T-cell (primary cell): ENCODE data around the gene TBX10. TPM values are rescaled to one million over a fixed set of nuclear protein-coding genes. Genes with fewer than 3 reads are reported as not detected.
A peak's percentile ranks its signal among the peaks of the same experiment; 100 is the strongest.
"Not testable (repeated sequence)": the region's sequence is repeated elsewhere in the genome, so short reads cannot be mapped to it uniquely, and the experiment has no call there.

Source experiments
- ATAC-seq, 4 experiments: fragments of 200-7000 bp in 3 of 4; fragments of 150-1000 bp in 1 of 4; cut with Tn5 transposase; replicated peaks in 1 of 4; 1 replicate in 3 of 4; 2 replicates in 1 of 4; pipeline ENCODE4 v1.10.0; 2021; ENCODE audit warnings: moderate library complexity in 3 of 4, mild to moderate bottlenecking in 2 of 4, moderate number of reproducible peaks in 1 of 4
- CTCF ChIA-PET, 2 donors: fragments of 300-600 bp; sonication (Branson Sonifier 250); formaldehyde crosslinking; loops; one replicate each; lab custom pipeline; 2022; ENCODE audit warnings: antibody characterized with exemption in 2 of 2; lab: Charles Lee
- POLR2A ChIA-PET, 2 donors: fragments of 300-600 bp; sonication (Branson Sonifier 250); formaldehyde crosslinking; loops; one replicate each; lab custom pipeline; 2022; ENCODE audit warnings: antibody characterized with exemption in 2 of 2; lab: Charles Lee
- DNase-seq, 35 experiments: peaks; one replicate each; pipeline versions ENCODE4 v3.0.0 to v3.0.0-alpha.2; 2013 to 2023
- H3K27ac ChIP-seq: one replicate; pipeline ENCODE4 v1.5.1; 2013; ENCODE audit warnings: low read length
- H3K27me3 ChIP-seq, 2 experiments: replicated peaks in 1 of 2; 1 replicate in 1 of 2; 2 replicates in 1 of 2; pipeline versions ENCODE4 v1.6.1 to v1.7.0; 2013; ENCODE audit warnings: low read length in 1 of 2, mixed read lengths in 1 of 2; ENCODE audit not compliant: control insufficient read depth in 2 of 2, insufficient read depth in 2 of 2; ENCODE audit errors: extremely low read depth in 1 of 2
- H3K36me3 ChIP-seq, 2 donors: 1 replicate in 1 of 2; 2 replicates in 1 of 2; pipeline versions ENCODE4 v1.6.1 to v1.7.0; 2013; ENCODE audit warnings: low read length in 1 of 2; ENCODE audit not compliant: control insufficient read depth in 2 of 2, insufficient read depth in 1 of 2; ENCODE audit errors: extremely low read depth in 1 of 2
- H3K4me1 ChIP-seq, 2 experiments: 1 replicate in 1 of 2; 2 replicates in 1 of 2; pipeline versions ENCODE4 v1.6.1 to v1.7.0; 2013; ENCODE audit warnings: low read length in 2 of 2, mixed read lengths in 1 of 2; ENCODE audit not compliant: insufficient read depth in 2 of 2, control insufficient read depth in 1 of 2; ENCODE audit errors: extremely low read depth in 1 of 2
- H3K4me3 ChIP-seq, 2 donors: 1 replicate in 1 of 2; 2 replicates in 1 of 2; pipeline versions ENCODE4 v1.5.1 to v1.7.0; 2013; ENCODE audit warnings: mild to moderate bottlenecking in 2 of 2, low read length in 1 of 2, moderate library complexity in 1 of 2; ENCODE audit not compliant: control insufficient read depth in 1 of 2; ENCODE audit errors: extremely low read depth in 1 of 2
- H3K9me3 ChIP-seq: 2 replicates; pipeline ENCODE4 v1.7.0; 2013
- H3K27ac Mint-ChIP-seq, 2 donors: one replicate each; pipeline ENCODE4 v1.8.0; 2020 to 2021; ENCODE audit warnings: mild to moderate bottlenecking in 2 of 2, mixed read lengths in 2 of 2
- H3K27me3 Mint-ChIP-seq, 2 donors: one replicate each; pipeline ENCODE4 v1.8.0; 2021 to 2022; ENCODE audit warnings: mixed read lengths in 2 of 2
- H3K36me3 Mint-ChIP-seq: one replicate; pipeline ENCODE4 v1.8.0; 2021; ENCODE audit warnings: mixed read lengths
- H3K4me1 Mint-ChIP-seq, 3 donors: one replicate each; pipeline ENCODE4 v1.8.0; 2020 to 2022; ENCODE audit warnings: mixed read lengths in 3 of 3, mild to moderate bottlenecking in 1 of 3
- H3K4me3 Mint-ChIP-seq, 3 donors: one replicate each; pipeline ENCODE4 v1.8.0; 2020 to 2022; ENCODE audit warnings: mild to moderate bottlenecking in 3 of 3, mixed read lengths in 3 of 3, moderate library complexity in 3 of 3
- H3K9me3 Mint-ChIP-seq, 3 donors: one replicate each; pipeline ENCODE4 v1.8.0; 2020 to 2022; ENCODE audit warnings: mixed read lengths in 3 of 3
- WGBS: methylation state at CpG from one replicate; pipeline ENCODE4 v1.1.5; 2013; ENCODE audit warnings: missing lambda C conversion rate; ENCODE audit not compliant: insufficient coverage; 5-methylcytosine and 5-hydroxymethylcytosine counted together
- total RNA-seq, 35 experiments: library from RNA in 6 of 35; stranded (reverse) in 6 of 35; fragments of 120-200 nt in 1 of 35; gene quantifications; one replicate each; pipeline versions ENCODE4 v1.2.1 to v1.2.4 and lab custom pipeline; 2013 to 2026

Gene TBX10
- total RNA-seq, 5 donors from 2014 or later (not counting 1 experiment from before 2014, with no cell fraction given): not detected

DNA sequence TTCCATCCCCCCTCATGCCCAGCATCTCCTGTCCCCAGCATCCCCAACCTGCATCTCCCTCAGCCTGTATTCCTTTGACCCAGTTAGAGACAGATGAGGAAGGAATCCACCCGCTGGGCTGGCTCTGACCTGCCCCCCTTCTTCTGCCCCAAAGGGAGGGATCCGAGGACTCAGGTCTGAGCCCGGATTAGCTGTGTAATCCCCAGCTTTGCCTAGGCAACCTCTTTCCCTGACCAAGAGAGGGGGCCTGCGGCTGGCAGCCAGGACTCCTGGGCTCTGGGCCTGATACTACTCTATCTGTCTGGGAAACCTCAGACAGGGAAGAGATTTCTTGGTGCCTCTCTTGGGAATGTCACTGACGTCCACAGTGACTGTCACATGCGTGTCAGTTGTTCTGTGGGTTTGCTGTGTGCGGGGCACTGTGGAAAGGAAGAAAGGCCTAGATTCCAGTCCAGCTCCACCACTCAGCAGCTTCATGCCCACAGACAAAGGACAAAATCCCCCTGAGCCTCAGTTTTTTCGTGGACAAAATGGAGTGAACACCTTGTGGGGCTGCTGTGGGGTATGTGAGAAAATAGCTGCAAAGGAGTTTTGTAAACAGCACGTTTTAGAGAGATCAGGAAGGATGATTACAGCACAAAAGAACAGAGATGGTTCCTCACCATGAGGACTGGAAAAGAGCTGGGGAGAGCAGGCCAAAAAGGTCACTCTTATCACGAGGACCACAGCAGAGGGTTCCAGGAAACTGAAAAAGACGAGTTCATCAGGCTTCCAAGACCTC is 34.1 kb downstream of the TBX10 start:
- no peaks in the 10 kb centered on the region for H3K9me3 Mint-ChIP-seq
- Histone ChIP-seq H3K4me3 (no peak overlapping the region), H3K36me3 (peaks cover 7 to 21% of the 10 kb centered on the region in 2 donors), H3K4me1 (peaks cover 7 to 25% of the 10 kb centered on the region in 2 experiments), H3K27me3 (peaks cover 0 to 15% of the 10 kb centered on the region in 2 experiments), H3K9me3 (no peaks in the 10 kb centered on the region), H3K27ac (no peak overlapping the region)
- peaks cover 12 to 30% (median 17%) of the 10 kb centered on the region in 3 donors for H3K4me1 Mint-ChIP-seq
- ChIA-PET CTCF (no interaction called here), POLR2A (no interaction called here)
- WGBS: 88% methylated on average over 7 of the region's 11 CpGs
- H3K36me3 Mint-ChIP-seq: peaks cover 20% of the 10 kb centered on the region
- DNase-seq: no peak
- H3K4me3 Mint-ChIP-seq: peak overlapping the region; percentile 32 to 77 (median 54)
- no peak for ATAC-seq
- peaks cover 12 to 20% of the 10 kb centered on the region in 2 donors for H3K27me3 Mint-ChIP-seq
- peak overlapping the region; percentile 30 to 66 for H3K27ac Mint-ChIP-seq

DNA sequence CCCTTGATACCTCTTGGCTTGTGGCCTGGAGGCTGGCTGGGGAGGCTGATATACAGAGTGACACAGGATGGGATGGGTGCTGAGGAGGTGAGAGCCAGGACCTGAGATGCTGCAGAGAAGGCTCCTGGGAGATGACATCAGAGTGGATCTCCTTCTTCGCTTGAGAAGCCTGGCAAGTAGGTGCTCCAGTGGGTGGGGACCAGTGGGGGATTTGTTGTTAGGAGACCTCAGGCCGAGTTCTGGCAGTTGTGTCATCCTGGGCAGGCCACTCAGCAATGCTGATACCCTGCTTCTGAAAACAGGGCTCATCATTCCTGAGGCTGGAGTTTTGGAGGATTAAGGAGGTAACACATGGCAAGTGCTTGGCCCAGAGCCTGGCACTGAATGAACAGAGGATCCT is 34.7 kb downstream of the TBX10 start:
- ChIA-PET CTCF (no interaction called here), POLR2A (no interaction called here)
- Histone ChIP-seq H3K4me3 (no peak overlapping the region), H3K4me1 (peaks cover 7 to 25% of the 10 kb centered on the region in 2 experiments), H3K27ac (no peak overlapping the region), H3K9me3 (no peaks in the 10 kb centered on the region), H3K27me3 (peaks cover 0 to 18% of the 10 kb centered on the region in 2 experiments), H3K36me3 (peaks cover 7 to 16% of the 10 kb centered on the region in 2 donors)
- Mint-ChIP-seq H3K9me3 (no peaks in the 10 kb centered on the region), H3K36me3 (peaks cover 14% of the 10 kb centered on the region), H3K4me3 (peak overlapping the region in 1 of 3 donors; percentile 35), H3K27ac (peak overlapping the region in 1 of 2 donors; percentile 37), H3K4me1 (peaks cover 12 to 31% (median 17%) of the 10 kb centered on the region in 3 donors), H3K27me3 (peaks cover 12 to 24% of the 10 kb centered on the region in 2 donors)
- 75% methylated on average over 2 of the region's 2 CpGs for WGBS
- ATAC-seq (no peak), DNase-seq (no peak)

DNA sequence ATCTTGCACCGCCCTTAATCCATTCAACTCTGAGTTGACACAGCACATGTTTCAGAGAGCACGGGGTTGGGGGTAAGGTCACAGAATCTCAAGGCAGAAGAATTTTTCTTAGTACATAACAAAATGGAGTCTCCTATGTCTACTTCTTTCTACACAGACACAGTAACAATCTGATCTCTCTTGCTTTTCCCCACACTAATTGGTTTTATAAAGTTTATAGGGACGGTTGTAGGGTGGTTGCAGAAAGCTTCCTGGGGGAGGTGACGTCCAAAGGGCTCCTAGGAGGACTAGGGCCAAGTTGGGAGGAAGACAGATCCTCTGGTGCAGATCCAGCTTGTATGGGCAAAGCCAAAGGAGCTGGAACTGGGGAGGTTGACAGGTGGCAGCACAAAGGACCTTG is 35.4 kb downstream of the TBX10 start:
- DNase-seq, CTCF ChIA-PET, H3K9me3 ChIP-seq, H3K36me3 ChIP-seq, H3K27ac Mint-ChIP-seq, ATAC-seq, H3K4me3 ChIP-seq, H3K36me3 Mint-ChIP-seq, H3K9me3 Mint-ChIP-seq, H3K4me3 Mint-ChIP-seq, H3K27ac ChIP-seq, POLR2A ChIA-PET: not testable (repeated sequence)
- Histone ChIP-seq H3K4me1 (peaks cover 7 to 25% of the 10 kb centered on the region in 2 experiments), H3K27me3 (peaks cover 0 to 18% of the 10 kb centered on the region in 2 experiments)
- Mint-ChIP-seq H3K27me3 (peaks cover 12 to 24% of the 10 kb centered on the region in 2 donors), H3K4me1 (peaks cover 12 to 29% (median 17%) of the 10 kb centered on the region in 3 donors)
- 43% methylated on average over 1 of the region's 4 CpGs for WGBS

- POLR2A ChIA-PET: no interaction called here
- H3K27ac ChIP-seq: no peak overlapping the region
- CTCF ChIA-PET: no interaction called here
- no peak overlapping the region for H3K4me3 ChIP-seq
- ATAC-seq (no peak), DNase-seq (no peak)
- peaks cover 0 to 2% of the 10 kb centered on the region in 2 experiments for H3K4me1 ChIP-seq
- Mint-ChIP-seq H3K4me1 (peaks cover 4 to 8% (median 7%) of the 10 kb centered on the region in 3 donors), H3K27ac (no peak overlapping the region), H3K9me3 (peaks cover 0 to 3% (median 0%) of the 10 kb centered on the region in 3 donors), H3K36me3 (no peaks in the 10 kb centered on the region), H3K4me3 (no peak overlapping the region), H3K27me3 (peaks cover 15 to 24% of the 10 kb centered on the region in 2 donors)
- 88% methylated on average over 7 of the region's 7 CpGs for WGBS
- peaks cover 0 to 21% of the 10 kb centered on the region in 2 experiments for H3K27me3 ChIP-seq
- no peaks in the 10 kb centered on the region for H3K36me3 ChIP-seq
- H3K9me3 ChIP-seq: no peaks in the 10 kb centered on the region
These were observed 38.5 kb downstream of the TBX10 start for GRCh38 chr11:67601098-67601497.

DNA sequence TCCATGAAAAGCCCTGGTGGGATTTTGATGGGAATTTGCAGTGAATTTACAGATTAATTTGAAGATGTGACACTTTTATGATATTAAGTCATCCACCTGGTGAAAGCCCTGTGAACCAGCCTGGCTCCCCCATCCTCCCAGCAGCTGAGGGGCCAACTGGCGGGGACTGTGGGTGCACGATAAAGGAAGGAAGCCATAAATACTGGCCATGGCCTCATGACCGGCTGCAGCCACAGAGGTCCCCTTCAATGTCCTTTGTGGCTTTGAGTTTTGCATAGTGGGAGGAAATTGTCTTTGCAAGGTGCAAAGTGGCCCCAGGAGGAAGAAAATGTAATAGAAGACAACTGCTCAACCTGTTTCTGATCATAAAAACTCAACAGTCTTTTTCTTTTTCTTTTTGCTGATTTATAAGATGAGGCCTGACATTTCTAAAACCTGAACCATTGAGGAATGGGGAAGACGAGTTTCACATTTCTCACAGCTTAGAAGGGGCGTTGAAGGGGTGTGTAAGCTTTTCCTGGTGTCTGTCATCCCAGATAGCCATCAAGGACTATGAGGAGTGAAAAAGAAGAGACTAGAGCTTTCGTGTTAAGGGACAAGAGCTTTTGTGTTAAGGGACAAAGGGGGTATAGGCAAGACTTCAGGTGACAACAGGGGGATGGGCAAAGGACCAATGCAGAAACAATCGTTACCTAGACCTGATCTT is 39.1 kb downstream of the TBX10 start:
- H3K9me3 ChIP-seq: no peaks in the 10 kb centered on the region
- Mint-ChIP-seq H3K4me1 (peaks cover under 1 to 5% (median 2%) of the 10 kb centered on the region in 3 donors), H3K36me3 (no peaks in the 10 kb centered on the region), H3K9me3 (peaks cover 0 to 3% (median 0%) of the 10 kb centered on the region in 3 donors), H3K4me3 (no peak overlapping the region), H3K27ac (no peak overlapping the region), H3K27me3 (peaks cover 15 to 24% of the 10 kb centered on the region in 2 donors)
- no peak overlapping the region for H3K4me3 ChIP-seq
- H3K36me3 ChIP-seq: no peaks in the 10 kb centered on the region
- peaks cover 0 to 21% of the 10 kb centered on the region in 2 experiments for H3K27me3 ChIP-seq
- CTCF ChIA-PET: no interaction called here
- ATAC-seq: no peak
- POLR2A ChIA-PET: no interaction called here
- 30% methylated on average over 4 of the region's 7 CpGs for WGBS
- no peak for DNase-seq
- no peaks in the 10 kb centered on the region for H3K4me1 ChIP-seq
- H3K27ac ChIP-seq: no peak overlapping the region

DNA sequence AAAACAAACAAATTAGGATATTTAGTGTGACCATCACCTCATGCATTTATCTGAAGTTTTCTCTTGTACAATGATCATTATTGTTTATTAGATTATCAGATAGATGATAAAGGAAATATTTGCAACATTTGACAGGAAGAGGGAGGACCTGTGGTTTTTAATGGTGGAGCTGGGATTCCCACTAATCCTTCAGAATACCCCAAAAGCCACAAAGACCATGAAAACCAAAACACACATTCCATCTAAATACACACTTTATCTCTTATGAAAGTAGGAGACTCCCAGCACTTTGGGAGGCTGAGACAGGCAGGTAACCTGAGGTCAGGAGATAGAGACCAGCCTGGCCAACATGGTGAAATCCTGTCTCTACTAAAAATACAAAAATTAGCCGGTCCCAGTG is 40.4 kb downstream of the TBX10 start:
- no peaks in the 10 kb centered on the region for H3K36me3 ChIP-seq
- WGBS: 67% methylated on average over 1 of the region's 1 CpG
- ChIA-PET POLR2A (no interaction called here), CTCF (no interaction called here)
- Mint-ChIP-seq H3K9me3 (peaks cover 0 to 3% (median 0%) of the 10 kb centered on the region in 3 donors), H3K27ac (no peak overlapping the region), H3K4me3 (no peak overlapping the region), H3K36me3 (no peaks in the 10 kb centered on the region), H3K27me3 (peaks cover 15 to 24% of the 10 kb centered on the region in 2 donors), H3K4me1 (peaks cover 0 to 5% (median 0%) of the 10 kb centered on the region in 3 donors)
- H3K27ac ChIP-seq: no peak overlapping the region
- no peaks in the 10 kb centered on the region for H3K4me1 ChIP-seq
- DNase-seq: no peak
- ATAC-seq: no peak
- H3K4me3 ChIP-seq: no peak overlapping the region
- peaks cover 0 to 18% of the 10 kb centered on the region in 2 experiments for H3K27me3 ChIP-seq
- H3K9me3 ChIP-seq: no peaks in the 10 kb centered on the region
